ENCODE data around the gene ITGA11.

GRCh38 chr15:68278595-68279405, 153.2 kb downstream of the ITGA11 start:
- no peak for TF ChIP-seq EZH2 (IDR thresholded peaks at IDR 0.05; ENCODE audit: low read depth)
- no peak for TF ChIP-seq CTCF (conservative IDR thresholded peaks at IDR 0.05)

Data from PC-9 (cell line).